ENCODE data around the gene HDDC3. TPM values are rescaled to one million over a fixed set of nuclear protein-coding genes. Genes with fewer than 3 reads are reported as not detected.

The HDDC3 gene
- total RNA-seq, 4 donors from 2014 or later: 13.4 to 22.2 (median 17.2) TPM

DNA sequence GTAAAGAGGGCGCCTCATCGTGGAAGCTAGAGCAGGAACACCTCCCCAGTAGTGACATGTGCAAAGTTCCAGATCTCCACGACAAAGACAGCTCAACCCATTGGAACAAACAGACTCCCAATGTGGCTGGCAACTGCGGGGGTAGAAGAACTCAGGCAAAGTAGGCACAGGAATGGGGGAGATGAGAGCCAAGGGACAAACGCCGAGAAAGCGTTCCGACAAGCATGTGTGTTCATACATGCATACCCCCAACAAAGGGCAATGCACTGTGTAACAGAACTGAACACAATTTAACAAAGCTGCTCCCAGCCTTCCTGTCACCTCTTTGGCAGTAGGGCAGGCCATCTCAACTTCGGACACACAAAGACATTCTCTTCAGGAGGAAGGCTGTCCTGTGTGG lies 33.9 kb upstream of the HDDC3 start:
- ATAC-seq: no peak
- TF ChIP-seq, protein P1, sequence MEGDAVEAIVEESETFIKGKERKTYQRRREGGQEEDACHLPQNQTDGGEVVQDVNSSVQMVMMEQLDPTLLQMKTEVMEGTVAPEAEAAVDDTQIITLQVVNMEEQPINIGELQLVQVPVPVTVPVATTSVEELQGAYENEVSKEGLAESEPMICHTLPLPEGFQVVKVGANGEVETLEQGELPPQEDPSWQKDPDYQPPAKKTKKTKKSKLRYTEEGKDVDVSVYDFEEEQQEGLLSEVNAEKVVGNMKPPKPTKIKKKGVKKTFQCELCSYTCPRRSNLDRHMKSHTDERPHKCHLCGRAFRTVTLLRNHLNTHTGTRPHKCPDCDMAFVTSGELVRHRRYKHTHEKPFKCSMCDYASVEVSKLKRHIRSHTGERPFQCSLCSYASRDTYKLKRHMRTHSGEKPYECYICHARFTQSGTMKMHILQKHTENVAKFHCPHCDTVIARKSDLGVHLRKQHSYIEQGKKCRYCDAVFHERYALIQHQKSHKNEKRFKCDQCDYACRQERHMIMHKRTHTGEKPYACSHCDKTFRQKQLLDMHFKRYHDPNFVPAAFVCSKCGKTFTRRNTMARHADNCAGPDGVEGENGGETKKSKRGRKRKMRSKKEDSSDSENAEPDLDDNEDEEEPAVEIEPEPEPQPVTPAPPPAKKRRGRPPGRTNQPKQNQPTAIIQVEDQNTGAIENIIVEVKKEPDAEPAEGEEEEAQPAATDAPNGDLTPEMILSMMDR (IDR thresholded peaks at IDR 0.05 in 4 of 5, conservative IDR thresholded peaks at IDR 0.05 in 1 of 5): no peak
- no peak for TF ChIP-seq POLR2A (IDR thresholded peaks at IDR 0.05)
- H3K4me1 ChIP-seq: no peaks in the 10 kb centered on the region
- H3K4me3 ChIP-seq: no peak overlapping the region
- H3K9me3 ChIP-seq: no peaks in the 10 kb centered on the region
- intact Hi-C loops (cut with DNase I; ENCODE audit: low total_unique reads) (no loop called here), in situ Hi-C loops (cut with MboI; ENCODE audit: low sequenced_read_pairs in 4 of 4) (loop anchor here in 3 of 4 donors (5.0 to 25.0 kb wide), 2 partner anchors 51 to 296 kb away; no protein-coding TSS in a partner anchor)
- no peaks in the 10 kb centered on the region for H3K27me3 ChIP-seq
- peaks cover 0 to 17% of the 10 kb centered on the region in 2 donors for H3K36me3 ChIP-seq
- no peak for DNase-seq
- H3K27ac ChIP-seq: no peak overlapping the region

DNA sequence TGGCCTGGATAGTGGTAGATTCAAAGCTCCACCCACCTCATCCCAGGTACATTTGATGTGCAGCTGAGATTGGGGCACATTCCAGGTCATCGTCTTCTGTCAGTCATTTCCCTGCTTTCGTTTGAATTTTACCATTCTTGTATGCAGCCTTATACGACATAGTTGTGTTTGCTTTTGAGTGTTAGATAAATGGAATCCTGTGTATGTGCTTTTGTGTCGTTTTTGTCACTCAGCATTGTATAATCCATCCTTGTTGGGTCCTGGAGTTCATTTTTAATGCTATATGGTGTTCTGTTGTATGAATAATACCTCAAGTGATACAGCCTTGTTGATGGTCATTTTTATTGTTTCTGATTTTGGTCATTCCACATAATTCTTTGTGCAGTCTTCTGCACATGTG lies 29.7 kb upstream of the HDDC3 start:
- Histone ChIP-seq H3K36me3 (peaks cover 0 to 17% of the 10 kb centered on the region in 2 donors), H3K9me3 (no peaks in the 10 kb centered on the region), H3K27me3 (no peaks in the 10 kb centered on the region), H3K27ac (no peak overlapping the region), H3K4me3 (no peak overlapping the region), H3K4me1 (peaks cover 17 to 24% of the 10 kb centered on the region in 2 donors)
- no peak for TF ChIP-seq POLR2A (IDR thresholded peaks at IDR 0.05)
- TF ChIP-seq, protein P1 (IDR thresholded peaks at IDR 0.05 in 4 of 5, conservative IDR thresholded peaks at IDR 0.05 in 1 of 5): no peak
- intact Hi-C loops (cut with DNase I; ENCODE audit: low total_unique reads): no loop called here
- in situ Hi-C loops (cut with MboI; ENCODE audit: low sequenced_read_pairs in 4 of 4): loop anchor here in 2 of 4 donors (25.0 kb wide), 1 partner anchor 300 kb away; no protein-coding TSS in a partner anchor
- DNase-seq: no peak
- no peak for ATAC-seq

DNA sequence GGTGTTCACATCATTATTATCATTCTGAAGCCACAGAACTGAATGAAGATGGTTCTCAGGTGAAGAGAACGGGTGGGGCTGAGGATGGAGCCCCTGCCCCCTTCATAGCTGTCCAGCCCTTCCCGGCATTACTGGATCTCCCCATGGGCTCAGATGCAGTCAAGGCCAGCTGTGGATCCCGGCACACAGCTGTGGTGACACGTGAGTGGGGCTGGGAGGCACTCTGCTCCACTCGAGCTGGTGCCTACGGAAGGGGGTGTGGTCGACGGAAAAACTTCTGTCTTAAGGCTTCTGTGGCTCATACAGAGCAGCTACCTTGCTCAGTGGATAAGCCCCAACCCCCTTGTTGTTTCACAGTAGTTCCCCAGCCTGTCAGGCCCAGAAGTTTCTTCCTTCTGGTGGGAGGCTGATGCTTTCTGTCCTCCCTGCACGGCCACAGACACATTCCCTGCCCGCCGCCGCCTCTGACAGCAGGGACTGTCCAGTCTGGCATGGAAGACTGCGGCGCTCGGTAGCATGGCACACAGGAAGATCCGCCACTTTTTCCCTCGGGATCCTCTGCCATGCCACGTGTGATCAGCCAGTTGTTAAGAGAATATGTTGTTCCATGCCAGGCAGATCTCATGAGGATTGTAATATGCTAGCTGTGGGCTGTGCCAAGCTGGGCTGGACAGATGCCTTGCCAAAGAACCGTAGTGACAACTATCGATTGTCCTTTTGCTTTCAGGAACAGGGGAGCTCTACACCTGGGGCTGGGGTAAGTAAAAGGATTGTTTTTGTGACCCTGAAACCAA lies 28.1 kb upstream of the HDDC3 start:
- DNase-seq (no peak), ATAC-seq (peak in 1 of 2 donors; percentile 19)
- in situ Hi-C loops (cut with MboI; ENCODE audit: low sequenced_read_pairs in 4 of 4): loop anchor here in 2 of 4 donors (25.0 kb wide), 1 partner anchor 302 kb away; no protein-coding TSS in a partner anchor
- TF ChIP-seq, protein P1 (IDR thresholded peaks at IDR 0.05 in 4 of 5, conservative IDR thresholded peaks at IDR 0.05 in 1 of 5): no peak
- no peak for TF ChIP-seq POLR2A (IDR thresholded peaks at IDR 0.05)
- intact Hi-C loops (cut with DNase I; ENCODE audit: low total_unique reads): no loop called here
- H3K36me3 ChIP-seq: peaks cover 0 to 17% of the 10 kb centered on the region in 2 donors
- peak overlapping the region; percentile 60 to 70 (median 64) for H3K27ac ChIP-seq
- H3K4me1 ChIP-seq: peaks cover 26 to 34% of the 10 kb centered on the region in 2 donors
- H3K27me3 ChIP-seq: no peaks in the 10 kb centered on the region
- H3K9me3 ChIP-seq: no peaks in the 10 kb centered on the region
- H3K4me3 ChIP-seq: no peak overlapping the region

DNA sequence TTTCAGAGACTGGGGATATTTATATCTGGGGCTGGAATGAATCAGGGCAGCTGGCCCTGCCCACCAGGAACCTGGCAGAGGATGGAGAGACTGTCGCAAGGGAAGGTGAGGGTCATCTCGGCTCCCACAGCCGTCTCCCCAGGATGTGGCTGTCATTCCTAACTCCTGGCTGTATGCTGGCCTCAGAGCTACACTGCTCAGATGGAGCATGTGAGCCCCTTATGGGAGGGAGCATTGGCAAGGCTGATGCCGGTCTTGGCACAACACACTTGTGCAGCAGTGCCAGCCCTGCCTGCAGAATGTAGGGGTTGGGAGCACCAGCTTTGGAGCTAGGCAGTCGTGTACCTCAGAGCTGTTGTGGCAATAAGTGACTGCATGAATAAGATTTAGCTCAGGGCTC lies 27.5 kb upstream of the HDDC3 start:
- peak in 1 of 2 donors; percentile 66 for DNase-seq
- no peaks in the 10 kb centered on the region for H3K9me3 ChIP-seq
- H3K27ac ChIP-seq: peak overlapping the region; percentile 60 to 70 (median 64)
- intact Hi-C loops (cut with DNase I; ENCODE audit: low total_unique reads) (no loop called here), in situ Hi-C loops (cut with MboI; ENCODE audit: low sequenced_read_pairs in 4 of 4) (loop anchor here (10.0 to 25.0 kb wide), 4 partner anchors 85 to 315 kb away; no protein-coding TSS in a partner anchor)
- peak; percentile 10 to 47 for ATAC-seq
- TF ChIP-seq POLR2A (IDR thresholded peaks at IDR 0.05): no peak
- TF ChIP-seq, protein P1 (IDR thresholded peaks at IDR 0.05 in 4 of 5, conservative IDR thresholded peaks at IDR 0.05 in 1 of 5): no peak
- peaks cover 0 to 17% of the 10 kb centered on the region in 2 donors for H3K36me3 ChIP-seq
- H3K4me1 ChIP-seq: peaks cover 30 to 39% of the 10 kb centered on the region in 2 donors
- H3K4me3 ChIP-seq: no peak overlapping the region
- no peaks in the 10 kb centered on the region for H3K27me3 ChIP-seq

All from gastrocnemius medialis (tissue), 4 donors.